HepG2 (cell line): ENCODE data around the gene CNDP1. TPM values are rescaled to one million over a fixed set of nuclear protein-coding genes. Genes with fewer than 3 reads are reported as not detected.
A peak's percentile ranks its signal among the peaks of the same experiment; 100 is the strongest.

Source experiments
- CENPT ChIP-seq: sonication (generic); formaldehyde crosslinking; IDR thresholded peaks from 2 replicates; pipeline ENCODE4 v1.8.0; 2022; ENCODE audit warnings: low read depth, mild to moderate bottlenecking, moderate library complexity, missing genetic modification reagents
- ELF1 ChIP-seq: sonication (generic); formaldehyde crosslinking; IDR thresholded peaks from 2 replicates; pipeline ENCODE4 v1.4.0; 2020; ENCODE audit warnings: missing genetic modification reagents
- GFI1 ChIP-seq: sonication (generic); formaldehyde crosslinking; IDR thresholded peaks from 2 replicates; pipeline ENCODE4 v1.5.0; 2020; ENCODE audit warnings: missing genetic modification reagents, mild to moderate bottlenecking, borderline replicate concordance
- HMG20B ChIP-seq: conservative IDR thresholded peaks from 2 replicates; pipeline ENCODE4 v1.6.1; 2016; ENCODE audit warnings: missing genetic modification reagents, missing compliant biosample characterization
- HMGA1 ChIP-seq: sonication (generic); formaldehyde crosslinking; conservative IDR thresholded peaks from 2 replicates; pipeline ENCODE4 v1.4.0; 2020; ENCODE audit warnings: missing genetic modification reagents
- IRF2 ChIP-seq: IDR thresholded peaks from 2 replicates; pipeline ENCODE4 v1.6.1; 2018; ENCODE audit warnings: missing genetic modification reagents, missing compliant biosample characterization
- KLF15 ChIP-seq: sonication (generic); formaldehyde crosslinking; IDR thresholded peaks from 2 replicates; pipeline ENCODE4 v1.8.1; 2023; ENCODE audit warnings: borderline replicate concordance, mild to moderate bottlenecking, inconsistent platforms, missing genetic modification reagents, mixed read lengths
- MLX ChIP-seq: IDR thresholded peaks from 2 replicates; pipeline ENCODE4 v1.6.1; 2016
- NFE2L2 ChIP-seq: fragments of 150-350 bp; IDR thresholded peaks from 2 replicates; pipeline ENCODE4 v1.6.1; 2014; ENCODE audit warnings: low read length
- NFIB ChIP-seq: sonication (generic); formaldehyde crosslinking; IDR thresholded peaks from 2 replicates; pipeline ENCODE4 v1.9.0; 2021; ENCODE audit warnings: missing genetic modification reagents, mild to moderate bottlenecking, borderline replicate concordance
- TRIM24 ChIP-seq: sonication (generic); formaldehyde crosslinking; IDR thresholded peaks from 2 replicates; pipeline ENCODE4 v1.8.0; 2022; ENCODE audit warnings: mild to moderate bottlenecking, missing genetic modification reagents
- ZBTB42 ChIP-seq: sonication (generic); formaldehyde crosslinking; IDR thresholded peaks from 2 replicates; pipeline ENCODE4 v1.5.0; 2020; ENCODE audit warnings: mild to moderate bottlenecking, missing genetic modification reagents
- ZFP36L2 ChIP-seq: sonication (generic); formaldehyde crosslinking; IDR thresholded peaks from 2 replicates; pipeline ENCODE4 v1.4.0; 2020; ENCODE audit warnings: missing genetic modification reagents
- ZNF34 ChIP-seq: sonication (generic); formaldehyde crosslinking; IDR thresholded peaks from 2 replicates; pipeline ENCODE4 v1.4.0; 2020; ENCODE audit warnings: mild to moderate bottlenecking, missing genetic modification reagents, borderline replicate concordance
- ZNF468 ChIP-seq: sonication (generic); formaldehyde crosslinking; IDR thresholded peaks from 2 replicates; pipeline ENCODE4 v1.8.0; 2022; ENCODE audit warnings: mild to moderate bottlenecking, moderate library complexity, missing genetic modification reagents
- ZNF513 ChIP-seq: sonication (generic); formaldehyde crosslinking; conservative IDR thresholded peaks from 2 replicates; pipeline ENCODE4 v1.5.0; 2020; ENCODE audit warnings: missing genetic modification reagents
- ZNF660 ChIP-seq: sonication (generic); formaldehyde crosslinking; IDR thresholded peaks from 2 replicates; pipeline ENCODE4 v1.5.1; 2020; ENCODE audit warnings: mild to moderate bottlenecking, low read depth, missing genetic modification reagents, borderline replicate concordance
- ZNF790 ChIP-seq: sonication (generic); formaldehyde crosslinking; IDR thresholded peaks from 2 replicates; pipeline ENCODE4 v1.8.0; 2022; ENCODE audit warnings: missing genetic modification reagents, mild to moderate bottlenecking, borderline replicate concordance
- ZSCAN21 ChIP-seq: sonication (generic); formaldehyde crosslinking; IDR thresholded peaks from 2 replicates; pipeline ENCODE4 v1.8.0; 2022; ENCODE audit warnings: mild to moderate bottlenecking, missing genetic modification reagents, moderate library complexity, borderline replicate concordance
- ZZZ3 ChIP-seq: sonication (generic); formaldehyde crosslinking; IDR thresholded peaks from 2 replicates; pipeline ENCODE4 v1.4.0; 2020; ENCODE audit warnings: missing genetic modification reagents, mild to moderate bottlenecking, borderline replicate concordance
- polyA plus RNA-seq, 8 experiments: library from polyadenylated mRNA; depleted of rRNA in 3 of 8; stranded (reverse) in 7 of 8; unstranded in 1 of 8; fragments of >200 nt; fragmentation: Illumina TruSeq in 4 of 8; extraction: Trizol in 4 of 8; gene quantifications; 2 replicates each; pipeline versions ENCODE4 v1.2.1 to v1.2.3, GENCODE V29; 2011 to 2016; ENCODE audit warnings: low read depth in 4 of 8, missing spikeins in 1 of 8, mixed read lengths in 1 of 8; ENCODE audit not compliant: insufficient read depth in 1 of 8
- total RNA-seq, 5 experiments: library from RNA; depleted of rRNA; stranded (reverse); fragments of >200 nt; fragmentation: Illumina TruSeq; extraction: Trizol; gene quantifications; 2 replicates each; pipeline ENCODE4 v1.2.3, GENCODE V29; 2016; ENCODE audit warnings: low read depth in 1 of 5
- TF ChIP-seq, protein P1 (sequence below): sonication (generic); formaldehyde crosslinking; IDR thresholded peaks from 2 replicates; pipeline ENCODE4 v1.4.0; 2020; ENCODE audit warnings: missing genetic modification reagents
- TF ChIP-seq, protein P2 (sequence below): sonication (generic); formaldehyde crosslinking; conservative IDR thresholded peaks from 2 replicates; pipeline ENCODE4 v1.8.1; 2023; ENCODE audit warnings: missing genetic modification reagents

CNDP1 gene
- total and polyA plus RNA-seq, 2 of the 13 experiments (the other 11 are each of a cell fraction or from before 2014, with no cell fraction given): 0.01 TPM; not detected in 1

- TF ChIP-seq KLF15 (CRISPR knock-in tag) (no peak), ZNF34 (CRISPR knock-in tag) (no peak; the same call in 1 of the 2 replicates), ZNF660 (CRISPR knock-in tag) (no peak), ELF1 (CRISPR knock-in tag) (no peak), ZNF513 (no peak), GFI1 (CRISPR knock-in tag) (no peak), ZZZ3 (CRISPR knock-in tag) (no peak), MLX (CRISPR knock-in tag) (no peak), NFIB (no peak), HMGA1 (CRISPR knock-in tag) (no peak), TRIM24 (CRISPR knock-in tag) (no peak), ZNF790 (CRISPR knock-in tag) (no peak), IRF2 (no peak; the same call in 1 of the 2 replicates), HMG20B (CRISPR knock-in tag) (no peak), ZFP36L2 (CRISPR knock-in tag) (no peak), CENPT (CRISPR knock-in tag) (0 out of 2 replicates have a peak, but pooled peaks have one; percentile 27), NFE2L2 (no peak), ZNF468 (CRISPR knock-in tag) (no peak), ZSCAN21 (CRISPR knock-in tag) (no peak), ZBTB42 (CRISPR knock-in tag) (no peak)
- TF ChIP-seq, protein P1, sequence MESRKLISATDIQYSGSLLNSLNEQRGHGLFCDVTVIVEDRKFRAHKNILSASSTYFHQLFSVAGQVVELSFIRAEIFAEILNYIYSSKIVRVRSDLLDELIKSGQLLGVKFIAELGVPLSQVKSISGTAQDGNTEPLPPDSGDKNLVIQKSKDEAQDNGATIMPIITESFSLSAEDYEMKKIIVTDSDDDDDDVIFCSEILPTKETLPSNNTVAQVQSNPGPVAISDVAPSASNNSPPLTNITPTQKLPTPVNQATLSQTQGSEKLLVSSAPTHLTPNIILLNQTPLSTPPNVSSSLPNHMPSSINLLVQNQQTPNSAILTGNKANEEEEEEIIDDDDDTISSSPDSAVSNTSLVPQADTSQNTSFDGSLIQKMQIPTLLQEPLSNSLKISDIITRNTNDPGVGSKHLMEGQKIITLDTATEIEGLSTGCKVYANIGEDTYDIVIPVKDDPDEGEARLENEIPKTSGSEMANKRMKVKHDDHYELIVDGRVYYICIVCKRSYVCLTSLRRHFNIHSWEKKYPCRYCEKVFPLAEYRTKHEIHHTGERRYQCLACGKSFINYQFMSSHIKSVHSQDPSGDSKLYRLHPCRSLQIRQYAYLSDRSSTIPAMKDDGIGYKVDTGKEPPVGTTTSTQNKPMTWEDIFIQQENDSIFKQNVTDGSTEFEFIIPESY: no peak
- TF ChIP-seq, protein P2, sequence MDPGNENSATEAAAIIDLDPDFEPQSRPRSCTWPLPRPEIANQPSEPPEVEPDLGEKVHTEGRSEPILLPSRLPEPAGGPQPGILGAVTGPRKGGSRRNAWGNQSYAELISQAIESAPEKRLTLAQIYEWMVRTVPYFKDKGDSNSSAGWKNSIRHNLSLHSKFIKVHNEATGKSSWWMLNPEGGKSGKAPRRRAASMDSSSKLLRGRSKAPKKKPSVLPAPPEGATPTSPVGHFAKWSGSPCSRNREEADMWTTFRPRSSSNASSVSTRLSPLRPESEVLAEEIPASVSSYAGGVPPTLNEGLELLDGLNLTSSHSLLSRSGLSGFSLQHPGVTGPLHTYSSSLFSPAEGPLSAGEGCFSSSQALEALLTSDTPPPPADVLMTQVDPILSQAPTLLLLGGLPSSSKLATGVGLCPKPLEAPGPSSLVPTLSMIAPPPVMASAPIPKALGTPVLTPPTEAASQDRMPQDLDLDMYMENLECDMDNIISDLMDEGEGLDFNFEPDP (CRISPR knock-in tag): no peak
Observed at GRCh38 chr18:74496508-74497323, 37.6 kb upstream of the CNDP1 start (continued).
